KOPT-K1 (cell line): ENCODE data around the gene SOBP.

ENCODE experiments used
- H3K27ac ChIP-seq: fragments of 200-600 bp; sonication (generic); 2 replicates; pipeline ENCODE4 v1.5.1; 2016; ENCODE audit warnings: antibody characterized with exemption, mild to moderate bottlenecking, low read depth, low read length; ENCODE audit not compliant: poor library complexity, severe bottlenecking
- H3K36me3 ChIP-seq: fragments of 200-600 bp; sonication (generic); 2 replicates; pipeline ENCODE4 v1.5.1; 2017; ENCODE audit warnings: antibody characterized with exemption, mild to moderate bottlenecking, low read length, moderate library complexity; ENCODE audit not compliant: insufficient read depth
- H3K9me3 ChIP-seq: fragments of 200-600 bp; sonication (generic); 2 replicates; pipeline ENCODE4 v1.5.1; 2017; ENCODE audit warnings: antibody characterized with exemption, low read length, mild to moderate bottlenecking; ENCODE audit not compliant: insufficient read depth, poor library complexity, severe bottlenecking

The SOBP gene

DNA sequence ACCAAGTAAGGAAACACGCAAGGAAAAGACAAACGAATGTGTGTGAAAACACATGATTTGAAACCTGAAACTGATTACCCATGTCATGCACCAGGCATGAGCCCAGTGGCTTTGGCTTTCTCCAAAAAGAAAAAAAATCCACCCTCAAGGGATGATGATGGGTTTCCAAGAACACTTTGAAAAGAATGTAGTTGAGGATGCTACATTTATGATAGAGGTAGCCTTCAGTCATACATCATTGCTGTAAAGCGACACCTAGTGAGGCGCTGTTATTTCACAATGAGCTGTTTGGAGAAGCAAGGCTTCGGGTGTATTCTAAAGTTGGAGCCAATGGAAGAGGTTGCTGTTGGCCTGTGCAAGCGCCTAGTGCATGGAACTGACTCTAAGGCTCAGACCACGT, 209.3 kb downstream of the SOBP start:
- Histone ChIP-seq H3K27ac (no peak overlapping the region), H3K36me3 (no peaks in the 10 kb centered on the region), H3K9me3 (no peaks in the 10 kb centered on the region)

- Histone ChIP-seq H3K27ac (no peak overlapping the region), H3K36me3 (no peaks in the 10 kb centered on the region), H3K9me3 (no peaks in the 10 kb centered on the region)
These were observed 209.9 kb downstream of the SOBP start for GRCh38 chr6:107699697-107700325.

GRCh38 chr6:107703606-107704005, 213.7 kb downstream of the SOBP start:
- Histone ChIP-seq H3K9me3 (no peaks in the 10 kb centered on the region), H3K27ac (no peak overlapping the region), H3K36me3 (no peaks in the 10 kb centered on the region)

GRCh38 chr6:107704347-107705013, 214.6 kb downstream of the SOBP start:
- no peaks in the 10 kb centered on the region for H3K36me3 ChIP-seq
- H3K9me3 ChIP-seq, result no peaks in the 10 kb centered on the region
- no peak overlapping the region for H3K27ac ChIP-seq

DNA sequence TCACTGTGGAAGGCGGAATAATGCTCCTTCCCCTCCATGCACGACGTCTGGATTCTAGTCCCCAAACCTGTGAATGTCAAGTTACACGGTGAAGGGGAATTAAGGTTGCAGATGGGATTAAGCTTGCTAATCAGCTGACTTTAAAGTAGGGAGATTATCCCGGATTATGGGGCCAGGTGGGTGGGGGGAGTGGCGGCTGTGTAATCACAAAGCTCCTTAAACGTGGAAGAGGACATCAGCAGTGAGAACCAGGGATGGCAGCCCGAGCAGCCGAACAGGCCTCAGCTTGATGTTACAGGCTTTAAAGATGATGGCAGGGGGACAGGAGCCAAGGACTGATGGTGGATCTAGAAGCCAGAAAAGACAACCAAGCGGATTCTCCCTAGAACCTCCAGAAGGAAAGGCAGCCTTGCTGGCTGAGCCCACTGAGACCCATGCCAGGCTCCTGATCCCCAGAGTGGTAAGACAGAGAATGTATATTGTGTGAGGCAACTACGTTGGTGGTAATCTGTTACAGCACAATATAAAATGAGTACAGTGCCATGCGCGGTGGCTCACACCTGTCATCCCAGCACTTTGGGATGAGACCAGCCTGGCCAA, 216.7 kb downstream of the SOBP start:
- Histone ChIP-seq H3K9me3 (no peaks in the 10 kb centered on the region), H3K36me3 (no peaks in the 10 kb centered on the region), H3K27ac (no peak overlapping the region)

- no peak overlapping the region for H3K27ac ChIP-seq
- no peaks in the 10 kb centered on the region for H3K36me3 ChIP-seq
- no peaks in the 10 kb centered on the region for H3K9me3 ChIP-seq
These were observed 217.7 kb downstream of the SOBP start for GRCh38 chr6:107707346-107708275.

DNA sequence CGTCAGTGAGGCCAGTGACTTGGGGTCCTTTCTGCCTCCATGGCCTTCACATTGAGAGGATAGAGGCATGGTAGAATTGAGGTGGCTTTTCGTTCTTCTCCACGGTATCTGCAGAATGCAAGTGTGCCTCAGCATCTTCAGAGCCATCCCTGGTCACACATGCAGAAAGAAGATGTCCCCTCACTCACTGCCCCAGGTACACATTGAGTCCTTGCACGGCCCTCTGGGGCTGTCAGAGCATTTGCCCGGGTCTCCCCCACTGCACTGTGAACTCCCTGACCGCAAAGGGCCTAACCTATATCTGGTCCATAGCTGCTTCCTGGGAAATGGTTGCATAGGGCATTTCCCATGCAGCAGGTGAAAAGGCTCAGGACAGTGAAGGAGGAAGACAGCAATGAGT, 218.5 kb downstream of the SOBP start:
- H3K27ac ChIP-seq, result no peak overlapping the region
- no peaks in the 10 kb centered on the region for H3K36me3 ChIP-seq
- no peaks in the 10 kb centered on the region for H3K9me3 ChIP-seq

- H3K9me3 ChIP-seq, result no peaks in the 10 kb centered on the region
- H3K36me3 ChIP-seq, result no peaks in the 10 kb centered on the region
- H3K27ac ChIP-seq, result no peak overlapping the region
These were observed 219.4 kb downstream of the SOBP start for GRCh38 chr6:107709341-107709740.
